ENCODE measurements around the gene TBX4.
A peak's percentile ranks its signal among the peaks of the same experiment; 100 is the strongest.

Gene TBX4

DNA sequence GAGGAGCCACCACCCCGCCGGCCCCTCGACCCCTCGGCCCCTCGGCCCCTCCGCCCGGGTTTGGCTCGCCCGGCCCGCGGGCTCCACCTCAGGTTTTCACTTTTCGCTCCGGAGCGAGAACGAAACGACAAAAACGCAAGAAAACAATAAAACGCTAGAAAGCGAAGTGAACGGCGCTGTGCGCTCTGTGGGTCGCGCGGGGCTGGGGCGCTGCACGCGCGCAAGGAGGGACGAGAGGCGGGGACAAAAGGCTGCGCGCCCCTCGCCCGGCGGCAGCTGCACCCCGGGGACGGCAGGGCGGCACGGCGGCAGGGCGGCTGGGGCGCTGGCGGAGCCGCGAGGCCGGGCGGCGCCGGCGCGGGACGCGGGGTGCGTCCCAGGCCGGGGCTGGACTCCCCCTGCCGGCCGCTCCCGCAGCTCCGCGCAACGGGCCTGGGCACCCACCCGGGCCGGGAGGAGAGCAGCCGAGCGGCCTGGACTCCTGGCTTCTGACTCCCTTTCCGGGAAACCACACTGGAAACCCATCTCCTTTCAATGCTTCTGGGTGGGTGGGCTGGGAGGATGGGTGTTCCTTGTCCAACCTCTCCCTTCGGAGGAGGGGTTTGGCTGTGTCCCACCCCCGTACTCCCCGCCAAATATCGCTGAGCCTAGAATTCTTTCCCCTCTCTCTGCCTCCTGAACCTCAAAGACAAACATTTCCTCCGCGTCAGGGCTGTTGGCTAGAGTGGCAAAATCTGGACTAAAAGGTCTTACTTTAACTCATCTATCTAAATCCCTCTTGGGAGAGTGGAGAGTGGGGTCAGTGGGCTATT lies 42.7 kb upstream of the TBX4 start:
- no peaks in the 10 kb centered on the region for H3K9me3 ChIP-seq (ENCODE audit: severe bottlenecking)
- TF ChIP-seq, protein P1, sequence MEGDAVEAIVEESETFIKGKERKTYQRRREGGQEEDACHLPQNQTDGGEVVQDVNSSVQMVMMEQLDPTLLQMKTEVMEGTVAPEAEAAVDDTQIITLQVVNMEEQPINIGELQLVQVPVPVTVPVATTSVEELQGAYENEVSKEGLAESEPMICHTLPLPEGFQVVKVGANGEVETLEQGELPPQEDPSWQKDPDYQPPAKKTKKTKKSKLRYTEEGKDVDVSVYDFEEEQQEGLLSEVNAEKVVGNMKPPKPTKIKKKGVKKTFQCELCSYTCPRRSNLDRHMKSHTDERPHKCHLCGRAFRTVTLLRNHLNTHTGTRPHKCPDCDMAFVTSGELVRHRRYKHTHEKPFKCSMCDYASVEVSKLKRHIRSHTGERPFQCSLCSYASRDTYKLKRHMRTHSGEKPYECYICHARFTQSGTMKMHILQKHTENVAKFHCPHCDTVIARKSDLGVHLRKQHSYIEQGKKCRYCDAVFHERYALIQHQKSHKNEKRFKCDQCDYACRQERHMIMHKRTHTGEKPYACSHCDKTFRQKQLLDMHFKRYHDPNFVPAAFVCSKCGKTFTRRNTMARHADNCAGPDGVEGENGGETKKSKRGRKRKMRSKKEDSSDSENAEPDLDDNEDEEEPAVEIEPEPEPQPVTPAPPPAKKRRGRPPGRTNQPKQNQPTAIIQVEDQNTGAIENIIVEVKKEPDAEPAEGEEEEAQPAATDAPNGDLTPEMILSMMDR (IDR thresholded peaks at IDR 0.05; ENCODE audit: low read depth, low read length): peak; percentile 85
- peak overlapping the region; percentile 91 for H3K4me3 ChIP-seq (ENCODE audit: low read depth, low read length)
- DNase-seq: peak; percentile 74
- H3K36me3 ChIP-seq: no peaks in the 10 kb centered on the region; the same call in 1 of the 2 replicates
- peak overlapping the region; percentile 39 for H3K27ac ChIP-seq
- H3K27me3 ChIP-seq (ENCODE audit: insufficient read depth, low read depth, severe bottlenecking): peaks cover 8% of the 10 kb centered on the region

DNA sequence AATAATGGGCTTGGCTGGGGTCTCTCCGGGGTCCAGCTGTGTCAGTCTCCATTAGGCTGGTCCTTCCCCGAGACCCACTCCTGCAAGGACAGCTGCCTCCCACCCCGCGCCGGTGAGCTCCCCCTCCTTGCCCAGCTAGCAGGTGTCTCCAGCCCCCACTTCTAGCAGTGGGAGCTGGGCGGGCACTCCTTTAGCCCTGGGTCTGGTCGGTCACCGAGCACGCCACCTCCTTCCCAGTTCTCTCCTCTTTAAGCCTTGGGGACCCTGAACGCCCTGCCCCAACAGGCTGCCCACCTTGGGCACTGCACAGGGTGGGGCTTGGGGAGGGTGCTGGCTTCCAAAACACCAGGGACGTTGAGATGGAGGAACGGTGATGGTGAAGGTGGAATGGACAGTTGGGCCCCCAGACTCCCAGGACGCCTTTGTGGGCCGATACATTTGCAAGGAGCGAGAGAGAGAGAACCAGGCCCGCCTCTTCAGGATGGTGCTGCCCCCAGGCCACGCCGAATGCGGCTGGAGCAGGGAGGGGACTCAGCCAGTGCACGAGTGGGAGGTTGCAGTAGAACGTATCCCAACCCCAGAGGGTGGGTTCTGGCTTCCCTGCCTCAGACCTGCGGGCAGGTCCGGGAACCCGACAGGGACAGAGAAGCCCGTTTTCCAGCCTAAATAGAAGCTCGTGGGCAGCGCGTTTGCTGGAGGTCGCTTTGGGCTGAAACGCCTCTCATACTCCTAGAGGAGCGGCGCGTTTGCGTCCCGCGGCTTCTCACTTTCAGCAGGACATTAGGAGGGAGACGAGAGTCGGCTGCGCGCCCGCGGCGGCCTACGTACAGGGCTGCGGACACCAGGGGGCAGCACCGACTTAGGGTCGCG lies 41.8 kb upstream of the TBX4 start:
- Histone ChIP-seq H3K27me3 (ENCODE audit: insufficient read depth, low read depth, severe bottlenecking) (peaks cover 8% of the 10 kb centered on the region), H3K36me3 (no peaks in the 10 kb centered on the region), H3K4me3 (ENCODE audit: low read depth, low read length) (peak overlapping the region; percentile 91), H3K27ac (peak overlapping the region; percentile 92), H3K9me3 (ENCODE audit: severe bottlenecking) (no peaks in the 10 kb centered on the region)
- TF ChIP-seq, protein P1 (IDR thresholded peaks at IDR 0.05; ENCODE audit: low read depth, low read length): peak; percentile 84
- peak; percentile 96 for DNase-seq

DNA sequence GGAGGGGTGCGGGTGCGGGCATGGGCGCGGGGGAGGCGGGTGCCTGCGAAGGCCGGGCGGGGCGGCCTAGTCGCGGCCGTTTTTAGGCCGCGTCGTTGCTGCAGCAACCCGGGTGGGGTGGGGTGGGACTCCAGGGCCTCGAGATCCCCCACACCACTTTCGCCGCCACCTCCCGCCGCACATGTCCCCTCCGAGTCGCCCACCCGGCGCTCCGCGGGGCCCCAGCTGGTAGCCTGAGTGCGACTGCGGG lies 41.3 kb upstream of the TBX4 start:
- no peaks in the 10 kb centered on the region for H3K9me3 ChIP-seq (ENCODE audit: severe bottlenecking)
- H3K27ac ChIP-seq: peak overlapping the region; percentile 92
- H3K36me3 ChIP-seq: no peaks in the 10 kb centered on the region
- no peak for DNase-seq
- TF ChIP-seq, protein P1 (IDR thresholded peaks at IDR 0.05; ENCODE audit: low read depth, low read length): no peak
- peaks cover 8% of the 10 kb centered on the region for H3K27me3 ChIP-seq (ENCODE audit: insufficient read depth, low read depth, severe bottlenecking)
- H3K4me3 ChIP-seq (ENCODE audit: low read depth, low read length): peak overlapping the region; percentile 91

DNA sequence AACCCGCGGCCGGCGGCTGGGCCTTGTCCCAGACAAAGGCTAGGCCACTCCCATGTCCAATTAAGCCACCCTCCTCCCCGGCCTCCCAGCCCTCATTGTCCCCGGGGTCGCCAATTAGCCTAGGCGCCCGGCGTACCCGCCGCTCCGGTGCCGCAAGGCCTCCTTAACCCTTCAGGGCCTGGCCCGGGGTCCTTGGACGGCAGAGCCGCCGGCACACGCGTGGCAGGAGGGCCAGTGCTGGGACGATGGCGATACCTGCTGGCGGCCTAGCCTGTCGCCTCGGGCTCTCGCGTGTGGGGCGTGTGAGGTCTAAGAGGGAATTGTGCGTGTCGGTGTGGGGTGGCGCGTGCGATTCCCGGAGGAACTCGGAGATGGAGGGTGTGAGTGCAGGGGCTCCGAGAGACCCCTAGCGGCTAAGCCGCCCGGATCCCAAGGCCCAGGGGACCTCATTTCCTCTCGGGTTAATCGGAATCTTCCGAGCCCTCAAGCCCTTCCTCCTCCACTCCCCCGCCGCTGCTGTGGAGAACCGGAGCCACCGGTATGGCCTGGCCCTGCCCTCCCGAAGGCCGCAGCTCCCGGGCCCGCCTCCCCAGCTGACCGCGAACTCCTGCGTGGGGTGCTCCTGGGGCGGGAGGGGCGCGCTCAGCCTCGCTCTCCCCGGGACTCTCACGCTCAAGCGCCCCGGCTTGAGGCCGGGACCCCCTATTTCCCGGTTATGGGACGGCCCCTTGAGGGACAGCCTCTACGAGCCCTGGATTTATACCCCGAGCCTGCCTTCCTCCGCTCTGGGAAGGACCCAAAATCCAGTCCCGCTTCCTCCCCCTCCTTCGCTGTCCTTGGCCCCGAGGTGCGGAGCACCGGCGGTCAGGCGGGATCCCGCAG lies 40.7 kb upstream of the TBX4 start:
- Histone ChIP-seq H3K9me3 (ENCODE audit: severe bottlenecking) (no peaks in the 10 kb centered on the region), H3K27me3 (ENCODE audit: insufficient read depth, low read depth, severe bottlenecking) (peaks cover 8% of the 10 kb centered on the region), H3K4me3 (ENCODE audit: low read depth, low read length) (peak overlapping the region; percentile 91), H3K36me3 (no peaks in the 10 kb centered on the region), H3K27ac (peak overlapping the region; percentile 92)
- DNase-seq: peak; percentile 85
- TF ChIP-seq, protein P1 (IDR thresholded peaks at IDR 0.05; ENCODE audit: low read depth, low read length): peak; percentile 61

DNA sequence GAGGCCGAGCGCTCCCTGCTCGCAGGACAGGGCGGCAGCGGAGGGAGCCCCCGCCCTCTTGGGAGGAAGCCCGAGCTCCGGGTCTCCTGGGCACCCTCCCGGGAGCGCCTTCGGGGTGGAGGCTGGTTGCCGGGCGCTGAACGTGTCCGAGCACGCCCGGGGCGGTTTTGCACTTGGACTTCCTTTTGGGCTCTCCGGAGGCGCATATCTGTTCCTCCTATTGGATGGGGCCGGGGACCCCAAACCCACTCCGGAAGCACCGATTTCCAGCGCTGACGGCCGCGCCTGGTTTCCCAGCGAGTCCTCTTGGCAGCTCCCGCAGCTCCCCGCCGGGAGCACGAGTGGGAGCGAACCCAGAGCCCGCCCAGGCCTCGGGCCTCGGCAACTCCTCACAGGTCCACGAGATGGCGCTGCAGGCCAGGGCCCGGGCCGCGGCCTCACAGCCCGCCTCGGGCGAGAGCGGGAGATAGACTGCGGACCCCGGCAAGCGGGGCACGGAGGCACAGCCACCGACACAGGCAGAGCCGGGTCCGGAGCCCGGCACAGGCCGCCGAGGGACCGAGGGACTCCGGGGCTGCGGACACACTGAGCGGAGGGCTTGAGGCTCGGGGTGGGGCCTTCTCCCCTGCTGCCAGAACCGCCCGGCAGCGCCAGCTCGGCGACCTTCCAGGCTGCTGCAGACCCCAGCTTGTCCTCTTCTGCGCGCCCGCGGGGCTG lies 39.9 kb upstream of the TBX4 start:
- H3K27ac ChIP-seq: peak overlapping the region; percentile 92
- peaks cover 8% of the 10 kb centered on the region for H3K27me3 ChIP-seq (ENCODE audit: insufficient read depth, low read depth, severe bottlenecking)
- peak overlapping the region; percentile 91 for H3K4me3 ChIP-seq (ENCODE audit: low read depth, low read length)
- no peaks in the 10 kb centered on the region for H3K9me3 ChIP-seq (ENCODE audit: severe bottlenecking)
- peak; percentile 87 for DNase-seq
- TF ChIP-seq, protein P1 (IDR thresholded peaks at IDR 0.05; ENCODE audit: low read depth, low read length): peak; percentile 98
- H3K36me3 ChIP-seq: no peaks in the 10 kb centered on the region

All from WERI-Rb-1 (cell line).